ENCODE measurements around the gene DHX15. TPM values are rescaled to one million over a fixed set of nuclear protein-coding genes. Genes with fewer than 3 reads are reported as not detected.

DHX15 gene
- total and polyA plus RNA-seq, 2 experiments from 2014 or later: 80.4 to 117 TPM

GRCh38 chr4:24594887-24595286 lies 10.5 kb upstream of the DHX15 start:
- no peak for DNase-seq
- H3K9ac ChIP-seq: no peak overlapping the region
- H3F3A ChIP-seq (ENCODE audit: insufficient read depth): no peaks in the 10 kb centered on the region
- 41 to 42% methylated on average over 2 of the region's 2 CpGs for WGBS, 2 experiments (ENCODE audit: low coverage in 1 of 2, low lambda C conversion rate in 2 of 2, missing lambda C conversion rate in 2 of 2)
- no peaks in the 10 kb centered on the region for H3K27me3 ChIP-seq (replicated peaks; ENCODE audit: insufficient read depth)
- no peaks in the 10 kb centered on the region for H3K9me2 ChIP-seq (ENCODE audit: insufficient read depth)
- H2AFZ ChIP-seq: no peak overlapping the region
- H3K4me3 ChIP-seq: no peak overlapping the region
- TF ChIP-seq EZH2 (IDR thresholded peaks at IDR 0.05; ENCODE audit: insufficient read depth, poor library complexity, severe bottlenecking) (no peak), EZH2phosphoT487 (IDR thresholded peaks at IDR 0.05; ENCODE audit: insufficient read depth, low read depth) (no peak)
- no peaks in the 10 kb centered on the region for H3K79me2 ChIP-seq (ENCODE audit: insufficient read depth)
- H3K4me2 ChIP-seq (ENCODE audit: unreplicated experiment): no peak overlapping the region
- in situ Hi-C loops (cut with MboI): no loop called here
- H3K9me3 ChIP-seq (ENCODE audit: low read depth): no peaks in the 10 kb centered on the region
- H4K20me1 ChIP-seq (ENCODE audit: insufficient read depth): no peaks in the 10 kb centered on the region
- H3K36me3 ChIP-seq (ENCODE audit: low read depth): no peaks in the 10 kb centered on the region
- H3K27ac ChIP-seq: no peak overlapping the region
- H3K4me1 ChIP-seq (ENCODE audit: insufficient read depth): no peaks in the 10 kb centered on the region

- WGBS, 2 experiments (ENCODE audit: low coverage in 1 of 2, low lambda C conversion rate in 2 of 2, missing lambda C conversion rate in 2 of 2): 53 to 80% methylated on average over 2 of the region's 2 CpGs
- Histone ChIP-seq H3K36me3 (ENCODE audit: low read depth) (no peaks in the 10 kb centered on the region), H3K9me2 (ENCODE audit: insufficient read depth) (no peaks in the 10 kb centered on the region), H3K79me2 (ENCODE audit: insufficient read depth) (no peaks in the 10 kb centered on the region), H3F3A (ENCODE audit: insufficient read depth) (no peaks in the 10 kb centered on the region), H2AFZ (no peak overlapping the region), H3K27me3 (replicated peaks; ENCODE audit: insufficient read depth) (no peaks in the 10 kb centered on the region), H3K9ac (no peak overlapping the region), H3K4me1 (ENCODE audit: insufficient read depth) (no peaks in the 10 kb centered on the region), H3K27ac (no peak overlapping the region), H3K4me3 (no peak overlapping the region), H3K9me3 (ENCODE audit: low read depth) (no peaks in the 10 kb centered on the region), H4K20me1 (ENCODE audit: insufficient read depth) (no peaks in the 10 kb centered on the region), H3K4me2 (ENCODE audit: unreplicated experiment) (no peak overlapping the region)
- TF ChIP-seq EZH2 (IDR thresholded peaks at IDR 0.05; ENCODE audit: insufficient read depth, poor library complexity, severe bottlenecking): no peak
- no peak for TF ChIP-seq EZH2phosphoT487 (IDR thresholded peaks at IDR 0.05; ENCODE audit: insufficient read depth, low read depth)
- in situ Hi-C loops (cut with MboI): no loop called here
- no peak for DNase-seq
Measured at GRCh38 chr4:24589448-24589847, 5.1 kb upstream of the DHX15 start.

DNA sequence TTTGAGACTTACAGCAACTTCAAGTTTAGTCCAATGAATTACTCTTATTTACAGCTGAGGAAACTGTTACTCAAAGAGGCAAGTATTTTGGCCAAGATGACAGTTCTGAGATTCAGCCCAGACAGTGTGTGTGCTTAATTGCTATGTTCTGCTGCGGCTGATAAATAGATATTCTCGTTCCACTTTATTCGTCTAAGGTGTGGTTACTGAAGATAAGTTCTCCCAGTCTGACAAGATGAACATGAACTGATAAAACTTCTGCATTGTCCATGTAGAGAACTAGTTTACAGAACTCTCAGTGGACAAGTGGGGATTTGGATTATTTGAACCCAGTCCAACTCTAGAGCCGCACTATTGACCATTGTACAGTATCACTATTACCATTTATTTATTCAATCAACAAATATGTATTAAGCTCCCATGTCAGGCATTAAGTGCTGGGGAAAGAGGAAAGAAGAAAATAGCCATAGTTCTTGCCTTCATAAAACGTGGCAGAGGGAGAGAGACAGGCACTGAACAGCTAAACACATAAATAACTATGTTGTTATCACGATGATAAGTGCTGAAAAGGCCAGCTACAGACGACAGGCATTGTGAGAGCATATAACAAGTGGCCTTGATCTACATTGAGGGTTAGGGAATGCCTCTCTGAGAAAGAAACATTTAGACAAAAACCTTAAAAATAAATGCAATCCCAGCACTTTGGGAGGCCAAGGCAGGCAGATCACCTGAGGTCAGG lies 4.0 kb upstream of the DHX15 start:
- 69 to 71% methylated on average over 7 of the region's 7 CpGs for WGBS, 2 experiments (ENCODE audit: low coverage in 1 of 2, low lambda C conversion rate in 2 of 2, missing lambda C conversion rate in 2 of 2)

DNA sequence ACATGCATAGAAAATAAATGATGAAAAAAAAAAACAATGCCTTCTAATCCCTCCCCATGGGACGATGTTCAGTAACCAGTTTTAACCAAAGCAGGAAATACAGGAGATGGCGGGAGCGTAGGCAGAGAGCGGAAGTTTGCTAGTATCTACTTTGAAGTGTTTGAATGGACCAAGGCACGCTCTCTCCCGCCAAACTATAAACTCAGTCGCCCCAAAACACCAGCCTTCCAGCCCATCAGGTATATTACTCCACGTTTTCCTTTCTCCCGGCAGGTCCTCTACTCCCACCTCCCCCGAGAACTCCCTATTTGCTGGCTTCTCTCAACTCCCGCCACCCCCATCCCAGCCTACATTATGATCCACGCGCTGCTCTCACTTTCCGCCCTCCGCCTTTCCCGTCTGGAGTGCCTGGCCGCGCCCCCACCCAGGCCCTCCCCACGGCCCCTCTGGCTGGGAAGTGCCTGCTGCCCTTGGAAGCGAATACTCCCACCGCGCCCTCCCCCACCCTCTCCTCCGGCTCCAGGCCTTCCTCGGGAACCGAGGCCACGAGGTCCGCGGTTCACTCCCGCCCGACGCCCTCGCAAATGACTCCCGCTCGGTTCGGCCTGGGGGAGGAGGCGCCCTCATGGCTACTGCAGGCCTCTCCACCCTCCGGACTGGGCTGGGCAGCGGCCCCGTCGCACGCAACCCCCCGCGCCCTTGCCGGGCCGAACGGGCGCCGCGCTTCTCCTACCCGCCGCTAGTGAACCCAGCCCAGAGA lies 723 bp downstream of the DHX15 start:
- in situ Hi-C loops (cut with MboI): no loop called here
- peaks cover 25% of the 10 kb centered on the region for H4K20me1 ChIP-seq (ENCODE audit: insufficient read depth)
- peaks cover 10% of the 10 kb centered on the region; the same call in 1 of the 2 replicates for H3K4me1 ChIP-seq (ENCODE audit: insufficient read depth)
- H3K9me2 ChIP-seq (ENCODE audit: insufficient read depth): no peaks in the 10 kb centered on the region
- TF ChIP-seq EZH2phosphoT487 (IDR thresholded peaks at IDR 0.05; ENCODE audit: insufficient read depth, low read depth) (no peak), EZH2 (IDR thresholded peaks at IDR 0.05; ENCODE audit: insufficient read depth, poor library complexity, severe bottlenecking) (no peak)
- H3K27me3 ChIP-seq (replicated peaks; ENCODE audit: insufficient read depth): no peaks in the 10 kb centered on the region
- H3K36me3 ChIP-seq (ENCODE audit: low read depth): no peaks in the 10 kb centered on the region
- H3K4me2 ChIP-seq (ENCODE audit: unreplicated experiment): peak overlapping the region; percentile 91
- peak overlapping the region; percentile 96 for H3K27ac ChIP-seq
- whole genome bisulfite sequencing, 2 experiments (ENCODE audit: low coverage in 1 of 2, low lambda C conversion rate in 2 of 2, missing lambda C conversion rate in 2 of 2): 0 to 2% methylated on average over 28 to 38 of the region's 51 CpGs
- H3K4me3 ChIP-seq: peak overlapping the region; percentile 98
- H3K9ac ChIP-seq: peak overlapping the region; percentile 100
- H3K9me3 ChIP-seq (ENCODE audit: low read depth): no peaks in the 10 kb centered on the region
- peak overlapping the region; percentile 81 for H2AFZ ChIP-seq
- H3F3A ChIP-seq (ENCODE audit: insufficient read depth): peaks cover 8% of the 10 kb centered on the region; the same call in 1 of the 2 replicates
- DNase-seq: peak; percentile 77
- H3K79me2 ChIP-seq (ENCODE audit: insufficient read depth): peaks cover 57% of the 10 kb centered on the region

More for the DNA sequence above, 4.0 kb upstream of the DHX15 start:
- no peak for DNase-seq
- Histone ChIP-seq H3K4me1 (ENCODE audit: insufficient read depth) (no peaks in the 10 kb centered on the region), H2AFZ (no peak overlapping the region), H3K9me2 (ENCODE audit: insufficient read depth) (no peaks in the 10 kb centered on the region), H3K9me3 (ENCODE audit: low read depth) (no peaks in the 10 kb centered on the region), H3K79me2 (ENCODE audit: insufficient read depth) (peaks cover 10% of the 10 kb centered on the region), H3K9ac (no peak overlapping the region), H3K4me2 (ENCODE audit: unreplicated experiment) (no peak overlapping the region), H3K4me3 (no peak overlapping the region), H3K27ac (no peak overlapping the region), H3F3A (ENCODE audit: insufficient read depth) (0 out of 2 replicates have a peak, but pooled peaks cover 1% of the 10 kb centered on the region), H3K36me3 (ENCODE audit: low read depth) (no peaks in the 10 kb centered on the region), H3K27me3 (replicated peaks; ENCODE audit: insufficient read depth) (no peaks in the 10 kb centered on the region), H4K20me1 (ENCODE audit: insufficient read depth) (no peaks in the 10 kb centered on the region)
- TF ChIP-seq EZH2 (IDR thresholded peaks at IDR 0.05; ENCODE audit: insufficient read depth, poor library complexity, severe bottlenecking): no peak
- in situ Hi-C loops (cut with MboI): no loop called here

Data from GM23248 (cell line).